HG03196 (cell line): ENCODE data around the gene NPIPB6.

ENCODE experiments used
- ATAC-seq: cut with Tn5 transposase; IDR thresholded peaks from one replicate; pipeline ENCODE4 v1.9.1; 2021; ENCODE audit not compliant: unreplicated experiment

NPIPB6 gene

DNA sequence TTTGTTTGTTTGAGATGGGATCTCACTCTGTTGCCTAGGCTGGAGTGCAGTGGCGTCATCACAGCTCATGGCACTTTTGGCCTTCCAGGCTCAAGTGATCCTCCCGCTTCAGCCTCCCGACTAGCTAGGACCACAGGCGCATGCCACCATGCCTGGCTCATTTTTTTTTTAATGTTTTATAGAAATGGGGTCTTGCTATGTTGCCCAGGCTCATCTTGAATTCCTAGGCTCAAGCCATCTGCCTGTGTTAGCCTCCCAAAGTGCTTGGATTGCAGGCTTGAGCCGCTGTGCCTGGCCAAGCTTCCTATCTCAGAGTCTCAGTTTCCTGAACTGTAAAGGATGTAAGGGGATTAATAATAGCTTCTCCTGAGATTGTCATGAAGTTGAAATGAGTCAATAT is 63.0 kb downstream of the NPIPB6 start:
- no peak for ATAC-seq

DNA sequence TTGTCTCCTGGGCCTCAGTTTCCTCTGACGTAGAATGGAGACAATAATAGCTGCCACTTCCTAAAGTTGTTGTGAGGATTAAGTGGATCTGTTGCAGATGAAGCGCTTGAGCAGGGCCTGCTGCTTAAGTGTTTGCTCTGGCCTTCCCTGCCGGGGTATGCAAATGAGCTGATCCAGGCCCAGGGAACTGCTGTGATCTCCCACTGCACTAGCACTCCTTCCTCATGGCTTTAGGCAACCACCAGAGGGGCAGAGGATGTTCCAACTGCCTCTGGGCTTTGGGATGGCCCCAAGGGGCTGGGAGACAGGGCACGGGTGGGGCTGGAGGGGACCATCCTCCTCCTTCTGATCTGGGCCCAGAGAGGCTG is 64.8 kb downstream of the NPIPB6 start:
- no peak for ATAC-seq

DNA sequence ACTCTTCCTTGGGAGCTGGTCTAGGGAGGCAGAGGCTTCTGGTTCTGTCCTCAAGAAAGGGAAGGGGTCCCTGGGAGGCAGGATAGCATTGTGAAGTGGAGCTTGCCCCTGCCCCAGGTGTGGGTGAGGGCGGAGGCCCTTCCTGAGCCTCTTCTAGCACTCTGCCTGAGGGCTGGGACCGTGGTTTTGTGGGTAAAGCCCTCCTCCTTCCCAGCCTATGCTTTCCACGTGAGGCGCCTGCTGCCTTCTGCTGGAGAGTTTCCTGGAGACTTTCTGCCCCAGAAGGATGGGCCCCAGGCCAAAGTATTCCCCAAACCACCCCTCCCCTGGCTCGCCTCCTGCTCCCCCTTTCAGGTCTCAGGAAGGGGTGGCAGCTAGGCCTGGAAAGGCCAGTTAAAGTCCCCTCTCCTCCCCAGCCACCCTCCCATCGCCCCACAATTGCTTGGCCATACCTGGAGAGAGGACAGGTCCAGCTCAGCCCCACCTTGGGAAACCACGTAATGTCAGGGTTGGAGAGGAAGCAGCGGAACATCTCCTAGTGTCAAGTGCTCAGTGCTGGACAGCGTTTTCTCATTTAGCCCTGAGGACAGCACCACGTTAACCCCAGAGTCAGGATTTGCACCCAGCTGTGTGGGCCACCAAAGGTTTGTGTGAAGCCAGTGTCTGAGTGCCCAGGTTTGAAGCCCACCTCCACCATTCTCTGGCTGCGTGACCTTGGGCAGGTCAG is 65.4 kb downstream of the NPIPB6 start:
- no peak for ATAC-seq

DNA sequence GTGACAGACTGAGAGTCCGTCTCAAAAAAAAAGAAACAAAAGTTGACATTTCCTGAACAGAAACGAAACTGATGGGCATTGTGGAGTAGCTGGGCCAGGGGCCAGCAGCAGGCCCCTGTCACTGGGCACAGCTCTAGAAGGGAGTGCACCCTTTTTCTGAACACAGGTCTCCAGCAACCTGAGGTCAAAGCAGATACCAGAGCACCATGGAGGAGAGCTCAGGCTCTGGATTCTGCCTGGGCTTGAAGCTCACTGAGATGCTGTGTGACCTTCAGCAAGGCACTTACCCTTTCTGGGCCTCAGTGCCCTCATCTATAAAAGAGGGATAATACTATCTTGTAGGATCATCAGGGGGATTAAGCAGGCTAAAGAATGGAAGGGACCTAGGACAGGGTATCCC is 66.0 kb downstream of the NPIPB6 start:
- ATAC-seq = no peak

DNA sequence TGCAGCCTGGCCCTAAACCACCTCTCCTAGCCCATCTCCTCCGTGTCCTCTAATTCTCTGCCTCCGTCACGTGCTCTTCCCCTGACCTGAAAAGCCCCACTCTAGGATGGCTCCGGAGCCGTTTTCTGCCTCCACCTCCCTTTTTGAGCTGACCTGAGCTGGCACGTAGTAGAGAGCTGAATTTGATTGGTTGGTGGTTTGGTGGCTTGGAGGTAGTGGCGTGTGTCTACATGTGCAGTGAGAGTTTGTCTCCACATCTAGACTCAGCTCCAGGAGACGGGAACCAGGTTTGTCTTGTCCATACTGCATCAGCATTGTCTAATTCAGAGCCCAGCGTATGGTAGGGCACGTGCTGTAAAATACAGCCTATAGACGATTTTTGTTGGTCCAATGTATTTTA is 68.0 kb downstream of the NPIPB6 start:
- ATAC-seq = no peak

DNA sequence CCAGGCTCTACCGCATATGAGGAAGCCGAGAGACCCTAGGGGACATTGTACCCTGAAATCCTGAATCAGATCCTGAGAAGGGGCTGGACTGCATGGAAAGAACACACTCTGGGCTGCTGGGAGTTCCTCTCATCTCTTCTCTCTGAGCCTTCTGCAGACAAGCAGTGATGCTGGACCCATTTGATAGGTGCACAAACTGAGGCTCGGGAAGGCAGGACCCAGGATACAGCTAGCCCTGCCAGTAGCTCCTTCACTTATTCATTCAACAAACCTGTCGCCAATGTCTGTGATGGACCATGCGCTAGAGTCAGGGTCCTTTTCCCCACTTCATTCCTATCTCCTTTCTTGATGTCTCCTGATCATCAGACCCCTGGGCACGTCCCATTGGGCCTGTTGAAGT is 69.1 kb downstream of the NPIPB6 start:
- no peak for ATAC-seq

DNA sequence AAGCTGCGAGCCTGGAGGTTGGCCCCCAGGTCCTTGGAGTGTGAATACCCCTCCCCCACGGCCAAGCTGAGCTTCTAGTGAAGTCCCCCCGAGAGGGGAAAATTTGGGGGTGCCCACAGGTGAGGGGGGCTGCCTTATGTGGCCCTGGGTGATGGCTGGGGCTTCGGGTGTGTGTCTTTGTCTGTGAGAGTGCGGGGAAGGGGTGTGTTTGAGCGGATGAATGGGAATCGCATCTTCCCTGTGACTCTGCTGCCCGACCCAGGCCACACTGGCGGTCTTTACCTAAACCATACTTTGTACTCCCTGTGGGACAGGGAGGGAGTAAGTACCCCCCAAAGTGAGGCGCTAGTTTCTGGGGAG is 69.7 kb downstream of the NPIPB6 start:
- no peak for ATAC-seq

DNA sequence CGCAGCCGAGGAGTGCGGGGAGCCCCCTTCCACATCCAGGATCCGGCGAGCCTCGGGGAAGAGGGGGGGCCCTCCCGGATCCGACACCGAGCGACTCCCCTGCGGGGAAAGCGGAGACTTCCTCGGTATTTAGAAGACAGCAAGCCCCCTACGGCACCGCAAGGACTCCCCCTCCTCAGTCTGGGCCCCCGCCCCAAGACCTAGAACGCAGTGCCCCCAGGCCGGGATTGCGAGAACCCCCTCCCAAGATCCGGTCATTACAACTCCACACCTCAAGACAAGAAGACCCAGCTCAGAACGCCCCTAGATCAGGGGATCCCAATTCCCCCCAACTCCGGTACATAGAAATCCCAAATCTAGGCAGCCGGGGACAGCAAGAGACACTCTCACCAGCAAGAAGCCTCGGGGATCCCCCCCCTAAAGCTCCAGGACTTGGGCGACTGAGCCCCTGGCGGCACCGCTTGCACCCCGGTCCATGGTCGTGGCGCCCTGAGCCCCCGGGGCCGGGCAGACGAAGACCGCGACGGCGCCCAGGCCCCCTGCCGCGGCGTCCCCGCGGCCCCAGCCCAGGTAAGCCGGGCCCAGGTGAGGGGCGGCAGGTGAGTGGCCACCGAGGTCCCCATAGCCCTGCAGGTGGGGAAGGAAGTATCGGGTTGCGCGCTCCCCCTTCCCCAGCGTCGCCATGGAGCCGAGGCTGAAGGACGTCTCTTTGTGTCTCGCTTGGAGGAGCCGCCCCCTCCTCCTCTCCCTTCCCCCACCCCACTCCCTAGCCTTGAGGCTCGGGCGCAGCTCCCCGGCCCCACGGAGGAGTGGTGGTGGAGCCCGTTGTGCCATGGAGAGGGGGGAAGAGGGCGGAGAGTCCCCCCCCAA is 70.3 kb downstream of the NPIPB6 start:
- no peak for ATAC-seq
